Stimulated activated naive B cell treated with anti-CD40 and anti-IgM and Interleukin-4, amounts not matched to agents 10 μg/mL and 1 μg/mL and 100 μg/mL, for 72 hours (primary cell): ENCODE measurements around the gene BCAS3.
"Not testable (repeated sequence)": the region's sequence is repeated elsewhere in the genome, so short reads cannot be mapped to it uniquely, and the experiment has no call there.

ENCODE experiments used
- ATAC-seq, 2 donors: fragments of 150-1000 bp; cut with Tn5 transposase; replicated peaks; 2 replicates each; pipeline ENCODE4 v1.10.0; 2021; ENCODE audit warnings: moderate library complexity in 1 of 2
- DNase-seq: peaks from one replicate; pipeline ENCODE4 v3.0.0; 2021
- H3K27ac Mint-ChIP-seq: one replicate; pipeline ENCODE4 v1.8.0; 2022; ENCODE audit warnings: mild to moderate bottlenecking, mixed read lengths
- H3K27me3 Mint-ChIP-seq, 2 donors: one replicate each; pipeline ENCODE4 v1.8.0; 2022; ENCODE audit warnings: mixed read lengths in 2 of 2
- H3K36me3 Mint-ChIP-seq, 2 donors: one replicate each; pipeline ENCODE4 v1.8.0; 2022; ENCODE audit warnings: mixed read lengths in 2 of 2, mild to moderate bottlenecking in 1 of 2
- H3K4me1 Mint-ChIP-seq, 2 donors: one replicate each; pipeline ENCODE4 v1.8.0; 2022; ENCODE audit warnings: mixed read lengths in 2 of 2, mild to moderate bottlenecking in 1 of 2
- H3K4me3 Mint-ChIP-seq, 2 donors: one replicate each; pipeline ENCODE4 v1.8.0; 2022; ENCODE audit warnings: mild to moderate bottlenecking in 2 of 2, mixed read lengths in 2 of 2, moderate library complexity in 1 of 2
- H3K9me3 Mint-ChIP-seq, 2 donors: one replicate each; pipeline ENCODE4 v1.8.0; 2022; ENCODE audit warnings: mixed read lengths in 2 of 2, mild to moderate bottlenecking in 1 of 2

BCAS3 gene

DNA sequence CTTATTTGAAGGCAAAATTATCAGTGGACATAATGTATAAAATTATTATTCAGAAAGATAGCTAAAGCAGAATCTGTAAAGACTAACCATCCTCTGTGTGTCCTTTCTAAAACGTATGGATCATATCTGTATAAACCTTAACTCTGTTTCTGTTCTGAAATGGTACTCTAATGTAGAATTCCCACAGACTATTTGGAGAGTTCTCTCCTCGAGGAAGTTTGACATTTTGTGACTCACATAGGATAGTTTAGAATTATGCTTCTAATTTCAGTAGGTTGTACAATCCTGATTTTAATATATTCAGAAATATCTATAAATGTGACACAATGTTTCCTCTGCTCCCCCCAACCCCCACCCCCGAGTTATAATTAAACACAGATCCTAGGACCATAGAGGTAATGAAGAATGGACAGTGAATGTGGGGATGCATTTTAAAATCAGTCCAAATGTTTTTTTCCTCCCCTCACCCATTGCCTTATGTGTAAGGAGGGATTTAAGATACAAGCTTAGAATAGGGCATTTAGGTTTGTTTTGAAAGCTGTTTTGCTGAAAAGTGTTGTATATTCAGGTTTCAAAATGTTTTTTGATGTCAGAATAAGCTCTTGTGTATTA, 66.8 kb downstream of the BCAS3 start:
- H3K36me3 Mint-ChIP-seq = peaks cover 8 to 13% of the 10 kb centered on the region in 2 donors
- H3K4me1 Mint-ChIP-seq = peaks cover 0 to 5% of the 10 kb centered on the region in 2 donors
- no peak for ATAC-seq

DNA sequence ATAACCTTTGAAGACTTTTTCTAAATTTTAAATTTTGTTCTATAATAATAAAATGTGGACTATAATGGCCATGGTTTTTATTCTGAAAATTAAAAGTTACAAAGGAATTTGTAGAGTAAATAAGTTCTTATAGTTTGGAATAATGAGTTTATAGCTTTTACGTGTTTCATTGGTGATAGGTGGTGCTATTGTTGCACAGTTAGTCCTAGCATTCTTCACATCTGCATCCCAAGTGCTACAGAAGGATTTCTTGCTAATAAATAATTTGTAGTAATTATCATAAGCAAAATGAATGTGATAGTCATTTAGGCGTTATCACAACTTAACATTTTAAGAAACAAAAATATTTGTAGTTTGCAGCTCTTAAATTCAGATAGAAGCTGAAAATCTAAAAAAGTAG, 67.9 kb downstream of the BCAS3 start:
- H3K4me3 Mint-ChIP-seq = no peak overlapping the region
- H3K9me3 Mint-ChIP-seq = peaks cover under 1 to 2% of the 10 kb centered on the region in 2 donors
- H3K27me3 Mint-ChIP-seq = no peaks in the 10 kb centered on the region
- peaks cover 3 to 5% of the 10 kb centered on the region in 2 donors for H3K4me1 Mint-ChIP-seq
- H3K36me3 Mint-ChIP-seq = peaks cover 2 to 8% of the 10 kb centered on the region in 2 donors
- ATAC-seq (no peak), DNase-seq (no peak)
- H3K27ac Mint-ChIP-seq = no peak overlapping the region

More for the DNA sequence above, 66.8 kb downstream of the BCAS3 start:
- H3K27me3 Mint-ChIP-seq = no peaks in the 10 kb centered on the region
- no peaks in the 10 kb centered on the region for H3K9me3 Mint-ChIP-seq
- H3K4me3 Mint-ChIP-seq = no peak overlapping the region
- DNase-seq = no peak
- H3K27ac Mint-ChIP-seq = no peak overlapping the region

DNA sequence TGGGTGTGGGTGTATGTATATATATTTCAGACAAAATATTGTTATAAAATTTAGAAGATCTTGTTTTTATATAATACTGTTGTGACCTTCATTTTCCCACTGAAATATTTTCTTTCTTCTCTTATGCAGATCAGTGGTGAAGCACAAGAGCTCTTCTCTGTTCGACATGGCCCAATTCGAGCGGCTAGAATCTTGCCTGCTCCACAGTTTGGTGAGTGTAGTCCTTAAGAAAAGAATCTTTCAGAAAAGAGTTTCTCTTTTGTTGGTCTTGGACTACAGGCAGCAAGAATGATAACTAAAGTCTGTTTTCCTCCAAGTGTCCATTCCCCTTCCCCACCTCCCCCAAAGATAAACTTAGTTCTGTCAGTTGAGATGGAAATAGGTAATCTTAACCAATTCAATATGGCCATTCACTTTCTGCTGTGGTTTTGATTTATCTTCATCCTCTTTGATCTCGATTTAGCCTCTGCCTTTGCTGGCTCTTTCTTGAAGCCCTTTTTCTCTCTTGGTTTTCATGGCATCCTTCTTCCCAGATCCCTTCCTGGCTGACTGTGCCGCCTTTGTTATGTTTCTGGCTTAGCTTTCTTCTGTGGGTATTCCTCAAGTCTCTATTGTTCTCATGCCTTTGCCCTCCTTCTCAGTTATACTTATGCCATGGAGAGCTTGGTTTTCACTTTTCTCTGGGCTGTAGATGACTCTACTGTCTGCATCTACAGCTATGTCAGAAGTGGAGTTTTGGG, 69.6 kb downstream of the BCAS3 start:
- Mint-ChIP-seq H3K27me3 (no peaks in the 10 kb centered on the region), H3K4me1 (peaks cover 6 to 7% of the 10 kb centered on the region in 2 donors), H3K9me3 (peaks cover 2 to 5% of the 10 kb centered on the region in 2 donors), H3K4me3 (no peak overlapping the region), H3K36me3 (peaks cover 2 to 8% of the 10 kb centered on the region in 2 donors), H3K27ac (no peak overlapping the region)
- no peak for DNase-seq
- ATAC-seq = no peak

DNA sequence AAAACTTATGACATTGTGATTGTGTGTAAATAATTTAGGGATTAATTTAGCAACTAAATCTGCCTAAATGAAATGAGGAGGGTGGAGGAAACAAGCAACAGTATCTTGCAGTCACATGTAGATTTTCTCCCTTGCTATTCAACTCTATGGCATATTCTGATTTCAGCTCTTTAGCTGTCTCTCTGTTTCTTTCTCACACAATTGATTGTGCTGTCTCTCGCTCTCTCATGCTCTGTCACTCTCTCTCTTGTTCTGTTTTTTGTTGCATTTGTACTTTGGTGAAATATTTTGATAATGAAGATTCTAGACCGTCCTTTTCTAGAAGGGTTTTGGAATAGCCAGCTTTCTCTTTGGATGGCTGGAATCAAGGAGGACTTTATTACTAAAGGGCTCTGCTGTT, 70.6 kb downstream of the BCAS3 start:
- Mint-ChIP-seq H3K27me3 (no peaks in the 10 kb centered on the region), H3K36me3 (peaks cover 2 to 8% of the 10 kb centered on the region in 2 donors), H3K27ac (no peak overlapping the region), H3K9me3 (peaks cover 2 to 5% of the 10 kb centered on the region in 2 donors), H3K4me1 (peaks cover 6 to 7% of the 10 kb centered on the region in 2 donors), H3K4me3 (no peak overlapping the region)
- ATAC-seq (no peak), DNase-seq (no peak)

DNA sequence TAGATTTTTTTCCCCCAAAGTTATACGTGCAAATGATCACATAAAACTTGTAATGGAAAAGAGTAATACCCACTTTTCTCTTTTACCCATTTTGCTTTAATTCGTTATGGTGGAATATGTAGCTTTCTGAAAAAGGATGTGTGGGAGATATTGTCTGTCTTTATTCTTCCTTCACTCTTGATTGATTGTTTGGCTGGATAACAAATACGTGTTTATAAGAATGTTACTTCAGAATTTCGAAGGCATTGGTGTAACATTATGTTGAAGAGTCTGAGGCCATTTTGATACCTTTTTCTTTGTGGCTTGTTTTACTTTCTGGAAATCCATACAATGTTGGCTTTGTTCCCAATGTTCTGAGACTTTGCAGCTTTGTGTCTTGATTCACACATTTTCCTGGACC, 71.4 kb downstream of the BCAS3 start:
- Mint-ChIP-seq H3K36me3 (peaks cover 2 to 8% of the 10 kb centered on the region in 2 donors), H3K27ac (no peak overlapping the region), H3K9me3 (peaks cover 2 to 5% of the 10 kb centered on the region in 2 donors), H3K4me3 (no peak overlapping the region), H3K27me3 (no peaks in the 10 kb centered on the region), H3K4me1 (peaks cover 5 to 6% of the 10 kb centered on the region in 2 donors)
- ATAC-seq = no peak
- DNase-seq = no peak

DNA sequence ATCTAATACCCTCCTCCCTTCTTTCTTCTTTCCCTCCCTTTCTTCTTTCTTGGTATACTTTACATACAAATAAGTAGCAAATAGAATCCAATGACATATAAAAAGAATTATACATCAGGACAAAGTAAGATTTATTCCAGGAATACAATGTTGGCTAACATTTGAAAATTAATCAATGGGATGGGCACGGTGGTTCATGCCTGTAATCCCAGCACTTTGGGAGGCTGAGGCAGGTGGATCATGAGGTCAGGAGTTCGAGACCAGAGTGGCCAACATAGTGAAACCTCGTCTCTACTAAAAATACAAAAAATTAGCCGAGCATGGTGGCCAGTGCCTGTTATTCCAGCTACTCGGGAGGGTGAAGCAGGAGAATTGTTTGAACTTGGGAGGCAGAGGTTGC, 72.1 kb downstream of the BCAS3 start:
- DNase-seq = no peak
- Mint-ChIP-seq H3K27ac (no peak overlapping the region), H3K4me3 (no peak overlapping the region), H3K9me3 (peaks cover 2 to 5% of the 10 kb centered on the region in 2 donors), H3K27me3 (no peaks in the 10 kb centered on the region), H3K4me1 (peaks cover 5 to 6% of the 10 kb centered on the region in 2 donors), H3K36me3 (peaks cover 2 to 9% of the 10 kb centered on the region in 2 donors)
- no peak for ATAC-seq

DNA sequence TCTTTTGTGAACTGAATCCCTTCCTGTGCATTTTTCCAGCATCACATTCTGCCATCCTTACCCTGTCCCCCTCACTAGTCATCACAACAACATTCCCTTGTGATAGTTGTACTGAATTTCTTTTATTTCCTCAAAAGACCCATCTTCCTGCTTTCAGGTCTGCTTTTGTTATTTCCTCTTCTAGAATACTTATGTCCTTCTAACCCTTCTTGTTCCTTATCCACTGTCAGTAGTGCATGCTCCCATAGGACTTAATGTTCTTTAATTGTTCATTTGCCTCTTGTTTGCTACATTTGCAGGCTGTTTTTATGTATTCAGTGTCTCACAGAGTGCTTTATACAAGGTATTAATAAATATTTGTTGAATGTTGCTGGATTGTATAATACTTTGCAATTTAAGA, 73.0 kb downstream of the BCAS3 start:
- ATAC-seq = no peak
- Mint-ChIP-seq H3K36me3 (peaks cover 2 to 12% of the 10 kb centered on the region in 2 donors), H3K9me3 (peaks cover 2 to 5% of the 10 kb centered on the region in 2 donors)

DNA sequence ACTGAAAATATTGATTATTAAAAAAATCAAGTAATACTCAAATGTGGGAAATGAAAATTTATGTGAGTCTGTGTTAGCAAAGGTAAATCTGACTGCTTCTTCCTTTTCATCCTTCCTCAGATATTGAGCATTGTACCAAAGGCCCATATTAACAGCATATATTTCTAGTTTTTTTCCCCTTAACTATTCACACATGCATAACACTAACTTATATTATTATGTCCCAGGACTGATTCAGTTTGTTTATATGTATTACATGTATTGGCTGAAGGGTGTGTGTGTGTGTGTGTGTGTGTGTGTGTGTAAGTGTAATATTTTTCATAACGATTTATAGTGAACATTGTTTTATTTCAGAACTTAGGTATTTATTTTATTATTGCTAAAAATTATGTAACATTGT, 74.2 kb downstream of the BCAS3 start:
- Mint-ChIP-seq H3K4me1 (peaks cover 5 to 6% of the 10 kb centered on the region in 2 donors), H3K27ac (no peak overlapping the region), H3K4me3 (no peak overlapping the region), H3K9me3 (peaks cover 2 to 5% of the 10 kb centered on the region in 2 donors), H3K27me3 (no peaks in the 10 kb centered on the region), H3K36me3 (peaks cover 2 to 12% of the 10 kb centered on the region in 2 donors)
- ATAC-seq (no peak), DNase-seq (no peak)

More for the DNA sequence above, 73.0 kb downstream of the BCAS3 start:
- peaks cover 5 to 6% of the 10 kb centered on the region in 2 donors for H3K4me1 Mint-ChIP-seq
- H3K27ac Mint-ChIP-seq = no peak overlapping the region
- H3K27me3 Mint-ChIP-seq = no peaks in the 10 kb centered on the region
- no peak for DNase-seq
- H3K4me3 Mint-ChIP-seq = no peak overlapping the region

DNA sequence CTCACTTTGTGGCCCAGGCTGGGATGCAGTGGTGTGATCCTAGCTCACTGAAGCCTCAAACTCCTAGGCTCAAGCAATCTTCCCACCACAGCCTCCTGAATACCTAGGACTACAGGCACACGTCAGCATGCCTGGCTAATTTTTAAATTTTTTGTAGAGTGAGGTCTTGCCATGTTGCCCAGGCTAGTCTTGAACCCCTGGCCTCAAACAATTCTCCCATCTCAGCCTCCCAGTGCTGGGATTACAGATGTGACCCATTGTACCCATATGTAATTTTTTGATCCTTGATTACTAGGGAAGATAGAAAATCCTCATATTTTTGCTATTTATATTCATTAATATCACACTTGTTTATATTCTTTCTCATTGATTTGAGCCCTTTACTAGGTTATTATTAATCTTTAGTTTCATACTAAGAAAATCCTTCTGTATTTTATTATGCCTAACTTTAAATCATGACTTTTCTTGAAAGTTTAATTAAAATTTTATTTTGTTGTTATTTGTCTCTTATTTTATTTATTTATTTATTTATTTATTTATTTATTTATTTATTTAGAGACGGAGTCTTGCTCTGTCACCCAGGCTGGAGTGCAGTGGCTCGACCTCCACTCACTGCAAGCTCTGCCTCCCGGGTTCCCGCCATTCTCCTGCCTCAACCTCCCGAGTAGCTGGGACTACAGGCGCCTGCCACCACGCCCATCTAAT, 75.4 kb downstream of the BCAS3 start:
- ATAC-seq (no peak), DNase-seq (no peak)
- H3K27me3 Mint-ChIP-seq = no peaks in the 10 kb centered on the region
- no peak overlapping the region for H3K4me3 Mint-ChIP-seq
- peaks cover 2 to 12% of the 10 kb centered on the region in 2 donors for H3K36me3 Mint-ChIP-seq
- peaks cover 2 to 6% of the 10 kb centered on the region in 2 donors for H3K4me1 Mint-ChIP-seq
- no peak overlapping the region for H3K27ac Mint-ChIP-seq
- peaks cover 2 to 5% of the 10 kb centered on the region in 2 donors for H3K9me3 Mint-ChIP-seq

DNA sequence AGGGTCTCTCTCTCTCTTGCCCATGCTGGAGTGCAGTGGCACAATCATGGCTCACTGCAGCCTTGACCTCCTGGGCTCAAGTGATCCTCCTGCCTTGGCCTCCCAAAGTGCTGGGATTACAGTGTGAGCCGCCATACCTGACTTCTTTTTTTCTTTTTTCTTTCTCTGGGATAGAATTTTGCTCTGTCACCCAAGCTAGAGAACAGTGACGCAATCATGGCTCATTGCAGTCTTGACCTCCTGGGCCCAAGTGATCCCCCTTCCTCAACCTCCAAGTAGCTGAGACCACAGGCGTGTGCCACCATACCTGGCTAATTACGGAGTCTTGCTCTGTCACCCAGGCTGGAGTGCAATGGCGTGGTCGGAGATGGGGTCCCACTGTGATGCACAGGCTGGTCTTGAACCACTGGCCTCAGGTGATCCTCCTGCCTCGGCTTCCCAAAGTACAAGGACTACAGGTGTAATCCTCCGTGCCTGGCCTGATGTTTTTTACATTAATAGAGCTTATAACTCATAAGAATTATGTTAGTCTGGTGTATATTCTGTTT, 76.5 kb downstream of the BCAS3 start:
- H3K27ac Mint-ChIP-seq = no peak overlapping the region
- no peak for ATAC-seq
- H3K4me3 Mint-ChIP-seq = no peak overlapping the region
- peaks cover 2 to 5% of the 10 kb centered on the region in 2 donors for H3K9me3 Mint-ChIP-seq
- peaks cover 2 to 6% of the 10 kb centered on the region in 2 donors for H3K4me1 Mint-ChIP-seq
- H3K27me3 Mint-ChIP-seq = no peaks in the 10 kb centered on the region
- peaks cover 0 to 8% of the 10 kb centered on the region in 2 donors for H3K36me3 Mint-ChIP-seq
- no peak for DNase-seq

DNA sequence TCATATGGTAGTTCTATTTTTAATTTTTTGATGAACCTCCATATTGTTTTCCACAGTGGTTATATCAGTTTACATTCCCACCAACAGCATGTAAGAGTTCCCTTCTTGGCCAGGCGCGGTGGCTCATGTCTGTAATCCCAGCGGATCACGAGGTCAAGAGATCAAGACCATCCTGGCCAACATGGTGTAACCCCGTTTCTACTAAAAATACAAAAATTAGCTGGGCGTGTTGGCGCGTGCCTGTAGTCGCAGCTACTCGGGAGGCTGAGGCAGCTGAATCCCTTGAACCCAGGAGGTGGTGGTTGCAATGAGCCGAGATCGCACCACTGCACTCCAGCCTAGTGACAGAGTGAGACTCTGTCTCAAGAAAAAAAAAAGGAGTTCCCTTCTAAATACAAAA, 79.1 kb downstream of the BCAS3 start:
- not testable (repeated sequence) for H3K4me3 Mint-ChIP-seq, H3K27me3 Mint-ChIP-seq, H3K4me1 Mint-ChIP-seq, H3K9me3 Mint-ChIP-seq, DNase-seq, ATAC-seq, H3K27ac Mint-ChIP-seq
- H3K36me3 Mint-ChIP-seq = peaks cover 13 to 25% of the 10 kb centered on the region in 2 donors

DNA sequence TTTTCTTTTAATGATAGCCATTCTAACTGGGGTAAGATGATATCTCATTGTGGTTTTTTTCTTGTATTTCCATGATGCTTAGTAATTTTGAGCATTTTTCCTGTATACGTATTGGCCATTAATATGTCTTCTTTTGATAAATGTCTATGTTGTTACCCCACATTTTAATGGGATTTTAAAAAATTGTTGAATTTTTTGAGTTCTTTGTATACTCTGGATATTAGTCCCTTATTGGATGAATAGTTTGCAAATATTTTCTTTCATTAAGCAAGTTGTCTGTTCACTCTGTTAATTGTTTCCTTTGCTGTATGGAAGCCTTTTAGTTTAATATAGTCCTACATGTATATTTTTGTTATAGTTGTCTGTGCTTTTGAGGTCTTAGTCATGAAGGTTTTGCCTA, 79.8 kb downstream of the BCAS3 start:
- peaks cover 8 to 9% of the 10 kb centered on the region in 2 donors for H3K9me3 Mint-ChIP-seq
- H3K4me3 Mint-ChIP-seq = no peak overlapping the region
- no peaks in the 10 kb centered on the region for H3K4me1 Mint-ChIP-seq
- H3K27ac Mint-ChIP-seq = no peak overlapping the region
- peaks cover 19 to 30% of the 10 kb centered on the region in 2 donors for H3K36me3 Mint-ChIP-seq
- no peaks in the 10 kb centered on the region for H3K27me3 Mint-ChIP-seq
- DNase-seq (no peak), ATAC-seq (no peak)

DNA sequence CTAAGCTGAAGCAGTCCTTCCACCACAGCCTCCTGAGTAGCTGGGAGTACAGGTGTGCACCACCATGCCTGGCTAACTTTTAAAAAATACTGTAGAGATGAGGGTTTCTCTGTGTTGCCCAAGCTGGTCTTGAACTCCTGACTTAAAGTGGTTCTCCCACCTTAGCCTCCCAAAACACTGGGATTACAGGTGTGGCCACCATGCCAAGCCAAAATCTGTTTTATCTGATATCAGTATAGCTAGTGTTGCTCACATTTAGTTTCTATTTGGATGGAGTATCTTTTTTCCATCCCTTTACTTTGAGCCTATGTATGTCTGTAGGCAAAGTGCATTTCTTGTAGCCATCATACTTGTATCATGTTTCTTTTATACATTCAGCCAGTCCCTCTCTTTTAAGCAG, 82.1 kb downstream of the BCAS3 start:
- peaks cover 4 to 6% of the 10 kb centered on the region in 2 donors for H3K4me1 Mint-ChIP-seq
- H3K9me3 Mint-ChIP-seq = peaks cover 9 to 10% of the 10 kb centered on the region in 2 donors
- H3K27me3 Mint-ChIP-seq = no peaks in the 10 kb centered on the region
- no peak for ATAC-seq
- H3K36me3 Mint-ChIP-seq = peaks cover 27 to 39% of the 10 kb centered on the region in 2 donors
- no peak for DNase-seq
- no peak overlapping the region for H3K27ac Mint-ChIP-seq
- no peak overlapping the region for H3K4me3 Mint-ChIP-seq

DNA sequence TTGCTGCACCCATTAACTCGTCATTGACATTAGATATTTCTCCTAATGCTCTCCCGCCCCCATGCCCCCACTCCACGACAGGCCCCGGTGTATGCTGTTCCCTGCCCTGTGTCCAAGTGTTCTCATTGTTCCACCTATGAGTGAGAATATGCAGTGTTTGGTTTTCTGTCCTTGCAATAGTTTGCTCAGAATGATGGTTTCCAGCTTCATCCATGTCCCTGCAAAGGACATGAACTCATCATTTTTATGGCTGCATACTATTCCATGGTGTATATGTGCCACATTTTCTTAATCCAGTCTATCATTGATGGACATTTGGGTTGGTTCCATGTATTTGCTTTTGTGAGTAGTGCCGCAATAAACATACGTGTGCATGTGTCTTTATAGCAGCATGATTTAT, 83.7 kb downstream of the BCAS3 start:
- H3K4me1 Mint-ChIP-seq, DNase-seq, H3K27ac Mint-ChIP-seq, H3K4me3 Mint-ChIP-seq, ATAC-seq, H3K27me3 Mint-ChIP-seq: not testable (repeated sequence)
- Mint-ChIP-seq H3K9me3 (peaks cover 10 to 14% of the 10 kb centered on the region in 2 donors), H3K36me3 (peaks cover 37 to 48% of the 10 kb centered on the region in 2 donors)
